Measurements from ENCODE around the gene TMEM134. TPM values are rescaled to one million over a fixed set of nuclear protein-coding genes. Genes with fewer than 3 reads are reported as not detected.

TMEM134 gene
- total RNA-seq, 1 experiment from 2014 or later: 67.7 TPM

- DNase-seq (ENCODE audit: low spot score): no peak
These were observed 32.0 kb upstream of the TMEM134 start for GRCh38 chr11:67500831-67501715.

GRCh38 chr11:67500484-67500821 lies 31.4 kb upstream of the TMEM134 start:
- no peak for DNase-seq (ENCODE audit: low spot score)

GRCh38 chr11:67499808-67500483 lies 30.9 kb upstream of the TMEM134 start:
- DNase-seq (ENCODE audit: low spot score): no peak

- no peak for DNase-seq (ENCODE audit: low spot score)
These were observed 29.5 kb upstream of the TMEM134 start for GRCh38 chr11:67498544-67498972.

- DNase-seq (ENCODE audit: low spot score): no peak
These were observed 28.7 kb upstream of the TMEM134 start for GRCh38 chr11:67497656-67498291.

GRCh38 chr11:67496113-67496512 lies 27.1 kb upstream of the TMEM134 start:
- no peak for DNase-seq (ENCODE audit: low spot score)

- no peak for DNase-seq (ENCODE audit: low spot score)
These were observed 26.4 kb upstream of the TMEM134 start for GRCh38 chr11:67495234-67496005.

- no peak for DNase-seq (ENCODE audit: low spot score)
These were observed 25.6 kb upstream of the TMEM134 start for GRCh38 chr11:67494371-67495233.

- DNase-seq (ENCODE audit: low spot score): no peak
These were observed 24.7 kb upstream of the TMEM134 start for GRCh38 chr11:67493548-67494370.

GRCh38 chr11:67492801-67493547 lies 23.9 kb upstream of the TMEM134 start:
- no peak for DNase-seq (ENCODE audit: low spot score)

- DNase-seq (ENCODE audit: low spot score): no peak
These were observed 23.1 kb upstream of the TMEM134 start for GRCh38 chr11:67492069-67492727.

- DNase-seq (ENCODE audit: low spot score): no peak
These were observed 22.4 kb upstream of the TMEM134 start for GRCh38 chr11:67491276-67492068.

GRCh38 chr11:67490727-67491065 lies 21.6 kb upstream of the TMEM134 start:
- no peak for DNase-seq (ENCODE audit: low spot score)

- DNase-seq (ENCODE audit: low spot score): no peak
These were observed 21.1 kb upstream of the TMEM134 start for GRCh38 chr11:67489885-67490726.

- no peak for DNase-seq (ENCODE audit: low spot score)
These were observed 20.3 kb upstream of the TMEM134 start for GRCh38 chr11:67489203-67489884.

GRCh38 chr11:67486481-67487195 lies 17.6 kb upstream of the TMEM134 start:
- no peak for DNase-seq (ENCODE audit: low spot score)
